HG03097 (cell line): ENCODE measurements around the gene KIAA0753.

Experiments used
- ATAC-seq: cut with Tn5 transposase; IDR thresholded peaks from one replicate; pipeline ENCODE4 v1.9.1; 2021; ENCODE audit not compliant: unreplicated experiment, low FRiP score

Gene KIAA0753

GRCh38 chr17:6640536-6641246, at the start of gene KIAA0753, which contains the start of gene TXNDC17:
Gene KIAA0753, minus strand, starts transcription at chr17:6640711. Its CDS starts 5,608 bp downstream, at chr17:6635103.
Gene TXNDC17, plus strand, starts transcription at chr17:6641060. Its CDS starts 23 bp downstream, at chr17:6641083.
- peak; percentile 85 for ATAC-seq

DNA sequence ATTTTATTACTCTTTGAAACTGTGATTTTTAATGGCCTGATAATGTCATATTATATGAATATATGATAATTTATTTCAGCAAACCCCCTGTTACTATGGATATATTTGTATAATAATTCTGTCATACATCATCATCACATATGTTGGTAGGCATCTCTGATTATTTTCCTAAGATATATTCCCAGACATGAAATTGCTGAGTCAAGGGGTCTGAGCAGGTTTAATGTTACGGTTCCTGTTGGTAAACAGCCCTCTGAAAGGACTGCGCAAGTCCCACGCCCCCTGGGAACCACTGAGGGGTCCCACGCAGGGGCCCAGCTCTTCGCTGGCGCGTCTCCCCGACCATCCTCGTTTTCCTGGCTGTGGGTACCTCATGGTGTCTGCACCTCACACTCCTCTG, 48.4 kb upstream of the KIAA0753 start:
- ATAC-seq, result no peak

DNA sequence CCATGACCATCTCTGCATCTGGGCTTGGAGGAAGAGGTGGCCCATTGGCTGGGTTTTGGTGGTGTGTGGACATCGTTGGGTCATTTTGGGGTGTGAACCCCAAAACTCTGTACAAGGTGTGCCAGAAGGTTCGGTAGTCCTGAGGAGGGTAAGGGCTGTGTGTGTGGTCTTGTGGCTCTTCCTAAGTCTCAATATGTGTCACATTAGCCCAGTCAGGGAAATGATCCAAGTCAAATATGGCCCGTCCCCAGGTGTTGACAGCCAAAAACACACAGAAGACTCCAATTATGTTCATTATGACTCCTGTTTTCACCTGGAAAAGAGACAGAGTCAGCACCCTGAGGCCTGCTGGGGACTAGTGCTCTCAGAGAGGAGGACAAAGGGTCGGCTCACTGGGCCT, 45.5 kb upstream of the KIAA0753 start:
- ATAC-seq, result no peak

- ATAC-seq, result no peak
Observed at GRCh38 chr17:6684881-6685767, 44.6 kb upstream of the KIAA0753 start.

DNA sequence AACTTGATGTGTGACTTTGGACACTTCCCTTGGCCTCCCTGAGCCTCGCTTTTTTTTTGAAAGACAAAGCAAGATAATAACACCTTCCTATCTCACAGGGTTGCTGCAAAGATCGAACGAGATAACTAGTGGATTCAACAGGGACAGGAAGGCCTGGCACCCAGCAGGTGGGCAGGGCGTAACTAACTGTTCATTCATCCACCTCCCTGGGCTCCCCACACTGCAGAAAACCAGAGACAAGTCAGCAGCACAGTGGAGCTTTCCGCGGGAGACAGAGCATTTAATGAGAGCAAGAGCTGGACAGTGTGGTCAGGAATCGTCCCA, 43.9 kb upstream of the KIAA0753 start:
- ATAC-seq, result no peak

GRCh38 chr17:6683730-6684459, 43.4 kb upstream of the KIAA0753 start:
- no peak for ATAC-seq

DNA sequence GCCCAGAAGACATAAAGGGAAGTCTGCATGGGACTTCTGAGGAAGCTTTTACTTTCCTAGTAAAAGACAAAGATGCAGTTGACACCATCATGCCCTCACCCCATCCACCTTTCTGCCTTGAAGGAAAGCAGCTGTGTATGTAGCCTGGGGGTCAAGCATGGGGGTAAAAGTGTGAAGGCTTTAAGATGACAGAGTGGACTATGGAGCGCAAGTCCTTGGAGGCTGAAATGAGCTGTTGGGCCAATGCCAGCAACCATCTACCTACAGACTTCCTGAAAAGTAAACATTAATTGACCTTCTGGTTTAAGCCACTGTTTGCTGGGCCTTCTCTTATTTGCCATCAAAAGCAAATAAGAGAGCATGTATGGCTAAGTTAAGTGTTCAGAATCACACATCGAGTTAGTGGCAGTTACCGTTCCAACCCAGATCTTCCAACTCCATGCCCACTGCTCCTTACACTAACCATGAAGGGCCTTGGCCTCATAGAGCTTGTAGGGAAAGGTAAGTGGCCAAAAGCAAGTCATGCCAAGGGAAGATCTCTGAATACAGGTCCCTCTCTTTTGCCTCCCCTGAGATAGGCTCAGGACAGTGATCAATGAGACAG, 42.7 kb upstream of the KIAA0753 start:
- no peak for ATAC-seq

GRCh38 chr17:6682339-6682738, 41.8 kb upstream of the KIAA0753 start:
- no peak for ATAC-seq

DNA sequence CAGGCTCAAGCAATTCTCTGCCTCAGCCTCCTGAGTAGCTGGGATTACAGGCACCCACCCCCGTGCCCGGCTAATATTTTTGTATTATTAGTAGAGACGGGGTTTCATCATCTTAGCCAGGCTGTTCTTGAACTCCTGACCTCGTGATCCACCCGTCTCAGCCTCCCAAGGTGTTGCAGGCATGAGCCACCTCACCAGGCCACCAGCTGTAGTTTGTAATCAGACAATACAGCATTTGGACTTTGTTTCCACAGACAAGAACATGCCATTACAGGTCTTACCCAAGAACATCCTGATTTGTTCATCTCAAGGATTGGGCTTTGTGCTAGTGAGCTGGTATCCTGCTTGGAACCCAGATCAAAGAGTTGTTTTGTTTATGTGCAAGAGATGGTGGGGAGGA, 41.2 kb upstream of the KIAA0753 start:
- ATAC-seq, result no peak

DNA sequence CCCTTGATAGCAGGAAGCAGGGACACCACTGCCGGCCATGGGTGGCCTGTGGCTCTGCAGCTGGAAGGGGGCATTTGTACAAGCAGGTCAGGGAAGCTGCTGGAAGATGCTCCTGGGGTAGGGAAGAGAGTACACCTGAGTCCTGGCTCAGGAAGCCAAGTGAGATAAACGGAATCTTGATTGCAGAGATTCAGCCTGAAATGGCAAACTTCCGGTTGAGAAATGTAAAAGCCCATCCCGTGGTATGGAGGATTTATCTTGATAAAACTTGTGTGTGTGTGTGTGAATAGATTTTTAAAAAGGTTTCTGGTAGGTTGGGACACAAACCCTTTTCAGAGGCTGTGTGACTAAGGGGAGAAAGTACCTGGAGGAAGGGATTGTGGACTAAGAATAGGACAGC, 40.7 kb upstream of the KIAA0753 start:
- ATAC-seq, result no peak

DNA sequence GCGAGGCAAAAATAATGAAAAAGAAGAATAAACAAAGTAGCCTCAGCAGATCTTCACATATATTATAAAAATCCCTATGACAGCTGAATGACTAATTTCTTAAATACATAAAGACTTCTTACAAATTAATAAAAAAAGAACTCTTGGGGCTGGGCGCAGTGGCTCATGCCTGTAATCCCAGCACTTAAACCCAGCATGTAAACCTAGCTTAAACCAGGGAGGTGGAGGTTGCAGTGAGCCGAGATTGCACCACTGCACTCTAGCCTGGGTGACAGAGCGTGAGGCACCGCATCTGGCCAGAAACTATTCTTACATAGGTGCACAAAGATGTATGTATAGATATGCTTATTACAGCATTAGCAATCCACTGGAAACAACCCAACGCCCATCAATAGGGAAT, 38.7 kb upstream of the KIAA0753 start:
- ATAC-seq, result no peak

DNA sequence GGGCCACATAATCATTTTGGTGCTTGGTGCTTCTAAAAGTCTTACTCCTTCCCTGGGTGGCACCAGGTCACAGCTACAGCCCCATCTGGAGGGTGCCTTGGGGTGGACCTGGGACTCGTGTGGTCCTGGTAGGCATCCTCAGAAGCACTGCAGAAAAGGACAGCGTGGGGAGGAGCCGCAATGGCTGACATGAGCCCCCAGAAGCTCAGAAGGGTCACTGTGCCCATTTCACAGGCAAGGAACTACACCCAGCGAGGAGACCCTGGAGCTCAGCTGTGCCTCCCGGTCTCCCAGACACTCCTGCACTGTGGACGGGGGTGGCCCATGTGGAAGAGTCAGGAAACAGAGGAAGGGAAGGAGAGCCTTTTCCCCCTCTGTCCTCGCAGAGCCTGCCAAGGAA, 37.4 kb upstream of the KIAA0753 start:
- ATAC-seq, result no peak

- ATAC-seq, result no peak
Observed at GRCh38 chr17:6677158-6677831, 36.8 kb upstream of the KIAA0753 start.

GRCh38 chr17:6676802-6677157, 36.3 kb upstream of the KIAA0753 start:
- ATAC-seq, result no peak

DNA sequence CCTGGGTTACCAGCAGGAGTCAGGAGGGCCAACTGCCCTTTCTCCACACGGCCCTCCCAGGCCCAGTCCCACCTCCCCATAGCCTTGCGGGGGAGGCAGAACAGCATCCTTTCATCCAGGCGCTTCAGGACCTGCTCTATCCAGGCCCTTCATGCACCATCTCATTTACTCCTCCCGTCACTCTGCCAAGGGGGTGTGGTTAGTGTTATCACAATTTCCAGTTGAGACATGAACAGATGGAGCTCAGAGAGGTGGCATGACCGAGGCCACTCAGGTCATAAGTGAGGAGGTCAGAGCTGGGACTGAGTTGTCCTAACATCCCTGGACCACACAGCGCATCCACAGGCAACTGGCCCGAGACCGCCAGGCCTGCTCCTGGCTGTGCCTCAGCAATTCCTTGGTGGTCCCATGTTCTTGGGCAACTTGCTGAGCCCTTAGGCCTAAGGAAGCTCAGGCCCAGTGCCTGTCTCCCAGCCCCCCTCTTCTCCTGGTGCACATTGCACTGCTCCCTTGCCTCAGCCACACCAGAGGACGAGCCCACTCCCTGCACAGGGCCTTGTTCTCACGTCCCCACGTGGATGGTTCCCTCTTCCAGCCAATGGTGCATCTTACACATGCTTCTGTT, 34.8 kb upstream of the KIAA0753 start:
- no peak for ATAC-seq

DNA sequence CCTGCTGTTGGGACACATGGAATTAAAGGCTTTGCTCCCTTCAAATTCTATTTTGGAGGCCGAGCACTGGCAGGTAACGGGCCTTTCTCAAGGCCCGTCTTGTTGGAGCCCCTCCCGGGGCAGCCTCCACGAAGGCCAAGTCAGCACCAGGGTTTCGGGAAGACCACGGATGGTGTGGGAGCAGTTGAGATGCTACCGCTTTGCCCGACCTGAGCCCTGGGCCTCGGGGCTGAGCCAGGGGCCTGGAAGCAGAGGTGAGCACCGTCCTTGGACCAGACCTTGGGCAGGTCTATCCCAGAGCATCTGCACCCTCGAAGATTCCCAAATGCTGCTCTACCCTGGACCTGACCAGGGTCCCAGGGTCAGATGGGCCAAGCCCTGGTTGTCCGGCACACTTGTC, 34.1 kb upstream of the KIAA0753 start:
- no peak for ATAC-seq

DNA sequence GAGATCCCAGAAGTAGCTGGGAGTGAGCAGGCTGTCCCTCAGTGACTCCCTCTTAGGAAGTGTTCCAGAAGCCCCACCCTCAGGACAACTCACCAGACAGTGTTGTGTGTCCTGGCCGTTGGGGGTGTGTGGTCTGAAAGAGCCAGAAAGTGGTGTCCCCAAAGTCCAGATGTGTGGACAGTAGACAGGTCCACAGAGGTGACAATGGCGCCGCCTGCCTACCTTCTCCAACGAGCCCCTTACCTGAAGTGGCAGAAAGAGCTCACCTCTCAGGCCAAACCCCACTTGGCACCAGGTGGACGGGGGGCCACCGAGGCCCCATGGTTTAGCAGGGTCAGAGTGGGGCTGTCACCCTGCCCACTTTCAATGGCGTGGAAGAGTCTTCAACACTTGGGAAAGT, 30.9 kb upstream of the KIAA0753 start:
- no peak for ATAC-seq

GRCh38 chr17:6670999-6671398, 30.5 kb upstream of the KIAA0753 start:
- ATAC-seq, result no peak

DNA sequence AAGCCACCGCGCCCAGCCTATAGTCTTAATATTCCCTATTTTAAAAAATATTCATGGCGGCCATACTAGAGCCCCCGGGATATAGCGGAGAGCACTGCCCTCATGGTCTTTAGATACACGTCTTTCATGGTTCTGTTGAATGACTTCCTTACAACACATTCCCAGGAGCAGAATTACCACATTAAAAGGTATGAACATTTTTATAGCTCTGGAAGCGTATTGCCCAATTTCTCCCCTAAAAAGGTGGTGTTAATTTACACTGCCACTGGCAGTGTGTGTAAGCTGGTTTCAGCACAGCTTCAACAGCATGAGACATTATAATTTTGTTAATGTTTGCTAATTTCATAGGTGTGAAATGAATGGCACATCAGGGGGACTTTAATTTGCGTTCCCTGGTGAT, 30.1 kb upstream of the KIAA0753 start:
- ATAC-seq, result no peak
